RPMI7951 (cell line): ENCODE results near the gene GPC3. TPM values are rescaled to one million over a fixed set of nuclear protein-coding genes. Genes with fewer than 3 reads are reported as not detected.
"Not testable (repeated sequence)": the region's sequence is repeated elsewhere in the genome, so short reads cannot be mapped to it uniquely, and the experiment has no call there.

Experiments
- DNase-seq: peaks from one replicate; pipeline ENCODE4 v3.0.0-alpha.2; 2012; ENCODE audit warnings: low read depth
- total RNA-seq: library from RNA; depleted of rRNA; stranded (reverse); fragments of >200 nt; shearing (Covaris generic); gene quantifications from 2 replicates; pipeline ENCODE4 v1.2.3, GENCODE V29; 2014

The GPC3 gene
- total RNA-seq, 1 experiment from 2014 or later = 0.84 TPM

- DNase-seq = no peak
These were observed 335.2 kb downstream of the GPC3 start for GRCh38 chrX:133650239-133650638.

- DNase-seq = no peak
These were observed 335.7 kb downstream of the GPC3 start for GRCh38 chrX:133649651-133650050.

- no peak for DNase-seq
These were observed 336.8 kb downstream of the GPC3 start for GRCh38 chrX:133648594-133648993.

- no peak for DNase-seq
These were observed 338.7 kb downstream of the GPC3 start for GRCh38 chrX:133646719-133647116.

- DNase-seq = no peak
These were observed 339.2 kb downstream of the GPC3 start for GRCh38 chrX:133645977-133646718.

GRCh38 chrX:133645256-133645655 is 340.1 kb downstream of the GPC3 start:
- DNase-seq = no peak

- no peak for DNase-seq
These were observed 345.0 kb downstream of the GPC3 start for GRCh38 chrX:133640161-133641015.

- no peak for DNase-seq
These were observed 345.7 kb downstream of the GPC3 start for GRCh38 chrX:133639726-133640125.

GRCh38 chrX:133638285-133638684 is 347.1 kb downstream of the GPC3 start:
- DNase-seq = peak; percentile 0

GRCh38 chrX:133637765-133638164 is 347.6 kb downstream of the GPC3 start:
- no peak for DNase-seq

GRCh38 chrX:133636009-133636408 is 349.4 kb downstream of the GPC3 start:
- DNase-seq = no peak

GRCh38 chrX:133634416-133634815 is 351.0 kb downstream of the GPC3 start:
- no peak for DNase-seq

- no peak for DNase-seq
These were observed 351.4 kb downstream of the GPC3 start for GRCh38 chrX:133633950-133634349.

- no peak for DNase-seq
These were observed 352.2 kb downstream of the GPC3 start for GRCh38 chrX:133633162-133633561.

- no peak for DNase-seq
These were observed 355.0 kb downstream of the GPC3 start for GRCh38 chrX:133630362-133630761.

- no peak for DNase-seq
These were observed 357.7 kb downstream of the GPC3 start for GRCh38 chrX:133627673-133628072.

- DNase-seq = not testable (repeated sequence)
These were observed 364.0 kb downstream of the GPC3 start for GRCh38 chrX:133621384-133621783.

GRCh38 chrX:133611676-133612075 is 373.7 kb downstream of the GPC3 start:
- DNase-seq = no peak

GRCh38 chrX:133610056-133610455 is 375.3 kb downstream of the GPC3 start:
- no peak for DNase-seq

GRCh38 chrX:133609166-133609565 is 376.2 kb downstream of the GPC3 start:
- no peak for DNase-seq

- DNase-seq = no peak
These were observed 377.0 kb downstream of the GPC3 start for GRCh38 chrX:133608406-133608805.

GRCh38 chrX:133607419-133608348 is 377.7 kb downstream of the GPC3 start:
- no peak for DNase-seq
